Measurements from ENCODE around the gene CAMTA1. TPM values are rescaled to one million over a fixed set of nuclear protein-coding genes. Genes with fewer than 3 reads are reported as not detected.

CAMTA1 gene
- total RNA-seq, 4 donors from 2014 or later = 57.4 to 88.3 (median 62.1) TPM

DNA sequence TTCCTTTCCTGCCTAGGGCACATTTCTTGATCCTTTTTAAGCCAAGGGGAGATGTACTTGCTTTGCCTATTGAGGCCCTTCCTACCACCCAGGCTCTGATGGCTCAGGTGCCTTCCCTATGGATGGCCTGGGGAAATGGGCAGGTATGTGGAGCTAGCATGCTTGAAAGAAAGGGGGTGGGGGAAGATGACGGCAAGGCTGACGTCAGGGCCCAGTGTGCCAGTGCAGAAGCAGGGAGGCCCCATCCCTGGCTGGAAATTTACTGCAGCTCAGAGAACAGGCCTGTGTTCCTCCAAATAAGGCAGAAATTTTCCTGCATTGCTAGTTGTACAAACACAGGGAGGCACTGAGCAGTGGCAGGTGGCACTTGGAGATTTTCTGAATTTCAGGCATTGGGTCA, 532.6 kb downstream of the CAMTA1 start:
- no peaks in the 10 kb centered on the region for H3K4me1 ChIP-seq
- no peak for DNase-seq
- no peak for TF ChIP-seq POLR2A (IDR thresholded peaks at IDR 0.05)
- TF ChIP-seq, protein P1, sequence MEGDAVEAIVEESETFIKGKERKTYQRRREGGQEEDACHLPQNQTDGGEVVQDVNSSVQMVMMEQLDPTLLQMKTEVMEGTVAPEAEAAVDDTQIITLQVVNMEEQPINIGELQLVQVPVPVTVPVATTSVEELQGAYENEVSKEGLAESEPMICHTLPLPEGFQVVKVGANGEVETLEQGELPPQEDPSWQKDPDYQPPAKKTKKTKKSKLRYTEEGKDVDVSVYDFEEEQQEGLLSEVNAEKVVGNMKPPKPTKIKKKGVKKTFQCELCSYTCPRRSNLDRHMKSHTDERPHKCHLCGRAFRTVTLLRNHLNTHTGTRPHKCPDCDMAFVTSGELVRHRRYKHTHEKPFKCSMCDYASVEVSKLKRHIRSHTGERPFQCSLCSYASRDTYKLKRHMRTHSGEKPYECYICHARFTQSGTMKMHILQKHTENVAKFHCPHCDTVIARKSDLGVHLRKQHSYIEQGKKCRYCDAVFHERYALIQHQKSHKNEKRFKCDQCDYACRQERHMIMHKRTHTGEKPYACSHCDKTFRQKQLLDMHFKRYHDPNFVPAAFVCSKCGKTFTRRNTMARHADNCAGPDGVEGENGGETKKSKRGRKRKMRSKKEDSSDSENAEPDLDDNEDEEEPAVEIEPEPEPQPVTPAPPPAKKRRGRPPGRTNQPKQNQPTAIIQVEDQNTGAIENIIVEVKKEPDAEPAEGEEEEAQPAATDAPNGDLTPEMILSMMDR (IDR thresholded peaks at IDR 0.05) = no peak
- no peaks in the 10 kb centered on the region for H3K27me3 ChIP-seq
- H3K36me3 ChIP-seq = no peaks in the 10 kb centered on the region
- H3K4me3 ChIP-seq = no peak overlapping the region
- H3K9me3 ChIP-seq = no peaks in the 10 kb centered on the region
- H3K27ac ChIP-seq = no peak overlapping the region

DNA sequence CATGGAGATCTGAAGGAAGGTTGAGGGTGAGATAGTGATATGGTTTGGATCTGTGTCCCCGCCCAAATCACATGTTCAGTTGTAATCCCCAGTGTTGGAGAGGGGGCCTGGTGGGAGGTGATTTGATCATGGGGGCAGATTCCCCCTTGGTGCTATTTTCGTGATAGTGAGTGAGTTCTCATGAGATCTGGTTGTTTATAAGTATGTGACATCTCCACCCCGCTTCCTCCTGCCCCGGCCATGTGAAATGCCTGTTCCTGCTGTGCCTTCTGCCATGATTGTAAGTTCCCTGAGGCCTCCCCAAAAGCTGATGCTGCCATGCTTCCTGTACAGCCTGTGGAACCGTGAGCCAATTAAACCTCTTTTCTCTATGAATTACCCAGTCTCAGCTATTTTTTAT, 533.9 kb downstream of the CAMTA1 start:
- H3K4me3 ChIP-seq = no peak overlapping the region
- no peaks in the 10 kb centered on the region for H3K9me3 ChIP-seq
- H3K27me3 ChIP-seq = no peaks in the 10 kb centered on the region
- TF ChIP-seq, protein P1 (IDR thresholded peaks at IDR 0.05) = no peak
- TF ChIP-seq POLR2A (IDR thresholded peaks at IDR 0.05) = no peak
- no peak for DNase-seq
- H3K4me1 ChIP-seq = no peaks in the 10 kb centered on the region
- H3K27ac ChIP-seq = no peak overlapping the region
- no peaks in the 10 kb centered on the region for H3K36me3 ChIP-seq

DNA sequence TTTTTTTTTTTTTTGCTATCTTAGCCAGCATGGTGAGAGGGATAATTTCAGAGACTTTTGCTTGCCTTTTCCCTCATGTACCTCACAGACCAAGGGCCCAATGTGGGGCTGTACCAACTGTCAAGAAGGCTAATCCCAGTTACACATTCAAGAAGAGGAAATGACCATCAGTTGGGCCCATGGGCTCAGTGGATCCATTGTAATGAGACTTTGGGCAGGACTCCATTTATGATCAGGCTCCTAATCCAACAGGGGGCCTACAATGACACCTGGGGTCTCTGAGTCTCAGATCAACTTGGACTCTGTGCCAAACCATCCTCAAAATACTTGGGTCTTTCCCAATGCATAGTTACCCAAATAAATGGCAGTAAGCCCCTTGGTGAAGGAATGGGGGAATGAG, 535.4 kb downstream of the CAMTA1 start:
- no peak for DNase-seq
- TF ChIP-seq, protein P1 (IDR thresholded peaks at IDR 0.05) = no peak
- no peak for TF ChIP-seq POLR2A (IDR thresholded peaks at IDR 0.05)
- Histone ChIP-seq H3K27ac (no peak overlapping the region), H3K4me1 (no peaks in the 10 kb centered on the region), H3K4me3 (no peak overlapping the region), H3K9me3 (no peaks in the 10 kb centered on the region), H3K36me3 (no peaks in the 10 kb centered on the region), H3K27me3 (no peaks in the 10 kb centered on the region)

DNA sequence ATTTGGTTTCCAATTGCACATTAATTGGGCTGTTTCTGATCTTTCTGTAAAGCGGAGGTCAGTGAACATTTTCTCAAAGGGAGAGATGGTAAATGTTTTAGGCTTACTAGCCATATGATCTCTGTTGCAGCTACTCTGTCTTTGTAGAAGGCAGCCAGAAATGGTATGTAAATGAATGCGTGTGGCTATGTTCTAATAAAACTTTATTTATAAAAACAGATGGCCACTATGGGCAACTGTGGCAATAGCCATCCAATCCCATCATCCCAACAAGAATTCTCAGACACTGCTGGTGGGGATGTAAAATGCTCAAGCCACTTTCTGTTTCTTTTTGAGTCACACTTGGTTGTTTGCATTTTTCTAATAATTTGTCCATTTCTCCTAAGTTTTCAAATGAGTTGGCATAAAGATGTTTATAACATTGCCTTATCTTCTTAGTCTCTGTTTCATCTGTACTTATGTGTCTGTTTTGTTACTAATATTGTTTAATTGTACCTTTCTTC, 537.1 kb downstream of the CAMTA1 start:
- H3K4me1 ChIP-seq = no peaks in the 10 kb centered on the region
- no peak for TF ChIP-seq POLR2A (IDR thresholded peaks at IDR 0.05)
- TF ChIP-seq, protein P1 (IDR thresholded peaks at IDR 0.05) = no peak
- no peak for DNase-seq
- no peak overlapping the region for H3K4me3 ChIP-seq
- H3K9me3 ChIP-seq = no peaks in the 10 kb centered on the region
- no peaks in the 10 kb centered on the region for H3K36me3 ChIP-seq
- H3K27ac ChIP-seq = no peak overlapping the region
- no peaks in the 10 kb centered on the region for H3K27me3 ChIP-seq

DNA sequence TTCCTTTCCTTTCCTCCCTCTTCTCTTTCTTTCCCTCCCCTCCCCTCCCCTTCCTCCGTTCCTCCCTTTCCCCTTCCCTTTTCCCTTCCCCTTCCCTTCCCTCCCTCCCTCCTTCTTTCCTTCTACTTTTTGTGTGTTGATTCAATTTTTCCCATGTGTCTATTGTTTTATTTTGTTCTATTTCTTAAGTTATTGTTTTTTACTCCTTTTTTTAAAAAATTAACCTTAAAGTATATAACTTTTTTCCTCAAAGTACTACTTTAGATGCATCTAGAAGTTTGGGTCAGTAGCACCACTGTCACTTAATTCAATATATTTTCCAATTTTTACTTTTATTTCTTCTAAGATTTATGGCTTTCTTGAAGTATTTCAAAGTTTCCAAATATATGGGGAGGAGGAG, 537.7 kb downstream of the CAMTA1 start:
- H3K9me3 ChIP-seq = no peaks in the 10 kb centered on the region
- TF ChIP-seq, protein P1 (IDR thresholded peaks at IDR 0.05) = no peak
- TF ChIP-seq POLR2A (IDR thresholded peaks at IDR 0.05) = no peak
- no peak for DNase-seq
- H3K27ac ChIP-seq = no peak overlapping the region
- no peaks in the 10 kb centered on the region for H3K36me3 ChIP-seq
- H3K4me1 ChIP-seq = no peaks in the 10 kb centered on the region
- no peaks in the 10 kb centered on the region for H3K27me3 ChIP-seq
- no peak overlapping the region for H3K4me3 ChIP-seq

DNA sequence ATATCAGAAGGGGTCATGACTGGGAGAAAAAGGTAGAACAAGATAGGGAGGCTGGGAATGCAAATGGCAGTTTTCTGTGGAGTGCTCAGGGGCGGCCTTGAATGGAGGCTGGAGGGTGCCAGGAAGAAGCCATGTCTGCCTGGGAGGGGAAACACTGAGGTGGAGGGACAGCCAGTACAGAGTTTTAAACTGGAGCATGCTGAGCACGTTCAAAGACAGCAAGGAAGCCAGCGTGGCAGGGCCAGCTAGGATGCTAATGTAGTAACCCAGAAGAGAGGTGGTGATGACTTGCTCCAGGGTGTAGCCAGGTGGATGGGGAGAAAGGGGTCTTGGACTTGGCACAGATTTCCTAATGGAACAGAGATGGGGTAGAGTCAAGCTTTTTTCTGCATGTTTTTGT, 540.0 kb downstream of the CAMTA1 start:
- no peak overlapping the region for H3K27ac ChIP-seq
- no peaks in the 10 kb centered on the region for H3K36me3 ChIP-seq
- H3K27me3 ChIP-seq = no peaks in the 10 kb centered on the region
- H3K4me1 ChIP-seq = no peaks in the 10 kb centered on the region
- TF ChIP-seq, protein P1 (IDR thresholded peaks at IDR 0.05) = no peak
- no peak for TF ChIP-seq POLR2A (IDR thresholded peaks at IDR 0.05)
- no peaks in the 10 kb centered on the region for H3K9me3 ChIP-seq
- DNase-seq = no peak
- H3K4me3 ChIP-seq = no peak overlapping the region
